GM18861 (cell line): Measurements from ENCODE around the gene RASAL2.
"Not testable (repeated sequence)": the region's sequence is repeated elsewhere in the genome, so short reads cannot be mapped to it uniquely, and the experiment has no call there.

ENCODE experiments used
- ATAC-seq: cut with Tn5 transposase; IDR thresholded peaks from one replicate; pipeline ENCODE4 v1.9.1; 2021; ENCODE audit not compliant: unreplicated experiment

The RASAL2 gene

GRCh38 chr1:178368208-178368607 lies 274.3 kb downstream of the RASAL2 start:
- no peak for ATAC-seq

GRCh38 chr1:178371235-178371634 lies 277.3 kb downstream of the RASAL2 start:
- no peak for ATAC-seq

DNA sequence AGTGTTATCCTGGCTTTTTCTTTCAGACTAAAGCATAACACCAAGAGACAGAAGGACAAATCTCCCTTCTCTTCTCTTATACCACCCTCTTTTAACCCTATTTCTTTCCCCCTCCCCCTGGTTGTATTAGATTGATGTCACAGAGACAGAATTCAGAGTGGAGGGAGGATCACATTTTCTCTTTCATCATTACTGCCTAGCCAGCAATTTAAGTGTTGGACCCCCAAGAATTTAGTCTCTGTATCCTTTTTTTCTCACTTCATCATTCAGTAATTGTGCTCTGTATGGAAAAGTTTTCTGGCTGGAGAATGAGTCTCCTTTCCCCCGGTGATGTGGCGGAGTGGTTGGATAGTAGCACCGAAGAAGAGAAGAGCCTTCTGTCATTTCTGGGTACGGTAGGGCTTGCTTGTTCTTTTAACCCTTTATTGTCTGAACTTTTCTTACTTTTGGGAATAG lies 278.1 kb downstream of the RASAL2 start:
- ATAC-seq, result no peak

DNA sequence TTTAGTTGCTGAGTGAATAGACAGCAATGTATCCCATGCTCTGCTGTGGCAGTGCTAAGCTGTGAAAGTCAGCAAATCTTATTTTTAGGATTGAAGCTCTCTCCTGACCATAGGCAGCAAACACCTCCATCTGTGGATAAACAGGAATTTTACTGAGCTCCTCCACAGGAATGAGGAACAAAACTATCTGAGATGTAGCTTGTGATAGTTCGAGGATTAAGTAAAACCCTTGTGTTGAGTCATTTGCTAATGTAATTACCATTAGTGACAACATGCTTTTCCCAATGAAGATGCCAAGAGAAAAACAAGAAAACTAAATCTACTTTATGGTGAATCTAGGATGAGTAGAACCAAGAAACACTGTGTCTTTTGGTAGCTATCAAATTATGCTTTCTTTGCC lies 280.1 kb downstream of the RASAL2 start:
- no peak for ATAC-seq

- ATAC-seq, result no peak
These were observed 282.1 kb downstream of the RASAL2 start for GRCh38 chr1:178376008-178376407.

- no peak for ATAC-seq
These were observed 285.9 kb downstream of the RASAL2 start for GRCh38 chr1:178379807-178380206.

- ATAC-seq, result no peak
These were observed 288.5 kb downstream of the RASAL2 start for GRCh38 chr1:178382372-178382771.

- no peak for ATAC-seq
These were observed 291.8 kb downstream of the RASAL2 start for GRCh38 chr1:178385662-178386061.

- ATAC-seq, result no peak
These were observed 294.7 kb downstream of the RASAL2 start for GRCh38 chr1:178388418-178389145.

- no peak for ATAC-seq
These were observed 295.5 kb downstream of the RASAL2 start for GRCh38 chr1:178389441-178389840.

DNA sequence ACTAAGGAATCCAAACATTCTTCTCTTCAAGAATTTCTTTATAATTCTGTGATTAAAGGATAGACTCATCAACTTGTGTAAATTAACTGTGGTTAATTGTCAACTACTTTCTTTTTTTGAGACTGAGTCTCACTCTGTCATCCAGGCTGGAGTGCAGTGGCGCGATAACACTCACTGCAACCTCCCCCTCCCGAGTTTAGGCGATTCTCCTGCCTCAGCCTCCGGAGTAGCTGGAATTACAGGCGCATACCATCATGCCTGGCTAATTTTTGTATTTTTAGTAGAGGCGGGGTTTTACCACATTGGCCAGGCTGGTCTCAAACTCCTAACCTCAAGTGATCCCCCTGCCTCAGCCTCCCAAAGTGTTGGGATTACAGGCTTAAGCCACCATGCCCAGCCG lies 296.4 kb downstream of the RASAL2 start:
- not testable (repeated sequence) for ATAC-seq

- ATAC-seq, result no peak
These were observed 299.5 kb downstream of the RASAL2 start for GRCh38 chr1:178393370-178393769.

GRCh38 chr1:178396789-178397188 lies 302.9 kb downstream of the RASAL2 start:
- no peak for ATAC-seq

DNA sequence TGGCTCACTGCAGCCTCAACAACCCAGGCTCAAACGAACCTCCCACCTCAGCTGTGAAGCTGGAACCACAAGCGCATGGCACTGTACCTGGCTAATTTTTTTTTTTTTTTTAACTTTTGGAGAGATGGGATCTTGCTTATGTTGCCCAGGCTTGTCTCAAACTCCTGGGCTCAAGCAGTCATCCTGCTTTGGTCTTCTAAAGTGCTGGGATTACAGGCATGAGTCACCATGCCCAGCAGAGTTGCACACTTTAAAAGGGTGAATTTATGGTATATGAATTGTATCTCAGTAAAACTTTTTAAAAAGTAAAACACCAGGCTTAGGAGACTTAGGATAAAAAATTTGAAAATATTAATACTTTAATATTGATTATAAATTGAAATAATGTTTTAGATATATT lies 303.8 kb downstream of the RASAL2 start:
- ATAC-seq, result no peak

DNA sequence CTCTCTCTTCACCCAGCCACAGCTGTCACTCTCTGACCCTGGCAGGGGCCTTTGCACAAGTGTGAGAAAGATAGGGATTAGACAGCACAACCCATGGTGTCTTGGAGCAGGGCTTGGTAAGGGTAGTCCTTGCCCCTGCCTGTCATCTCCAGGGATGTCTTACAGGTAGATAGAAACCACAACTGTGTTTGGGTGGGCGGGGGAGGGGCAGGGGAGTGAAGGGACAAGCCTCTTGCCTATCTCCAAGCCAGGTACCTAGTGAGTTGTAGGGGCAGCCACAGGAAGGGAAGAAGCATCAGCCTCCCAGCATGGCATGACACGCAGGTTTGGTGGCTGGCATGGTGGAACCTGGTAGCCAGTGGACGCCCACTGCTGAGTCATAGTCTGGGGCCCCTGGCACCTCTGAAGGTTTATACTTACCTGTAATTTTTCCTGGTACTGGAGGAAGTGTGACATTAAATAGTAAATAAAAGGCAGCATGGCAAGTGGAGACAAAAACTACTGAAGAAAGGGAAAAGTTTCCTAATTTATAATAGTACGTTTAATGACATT lies 305.3 kb downstream of the RASAL2 start:
- no peak for ATAC-seq

- no peak for ATAC-seq
These were observed 311.2 kb downstream of the RASAL2 start for GRCh38 chr1:178405137-178405536.

- ATAC-seq, result no peak
These were observed 313.3 kb downstream of the RASAL2 start for GRCh38 chr1:178407215-178407614.

DNA sequence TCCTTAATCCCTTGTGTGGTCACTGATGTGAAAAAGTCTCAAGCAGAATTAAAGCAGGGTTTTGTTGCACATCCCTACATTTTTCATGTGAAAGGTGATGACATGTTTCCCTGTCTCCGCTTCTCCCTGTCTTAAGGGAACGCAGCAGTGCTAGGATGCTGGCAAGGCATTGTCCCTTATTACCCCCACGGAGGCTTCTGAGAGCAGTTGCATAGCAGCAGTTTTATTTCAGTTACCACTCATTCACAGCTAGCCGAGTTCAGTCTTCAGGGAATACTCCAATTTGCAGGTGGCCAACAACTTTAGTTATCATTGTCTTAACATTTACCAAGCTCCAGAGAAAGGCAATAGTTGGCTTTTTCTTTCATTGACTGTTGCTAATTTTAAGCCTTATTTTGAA lies 313.8 kb downstream of the RASAL2 start:
- ATAC-seq, result no peak

DNA sequence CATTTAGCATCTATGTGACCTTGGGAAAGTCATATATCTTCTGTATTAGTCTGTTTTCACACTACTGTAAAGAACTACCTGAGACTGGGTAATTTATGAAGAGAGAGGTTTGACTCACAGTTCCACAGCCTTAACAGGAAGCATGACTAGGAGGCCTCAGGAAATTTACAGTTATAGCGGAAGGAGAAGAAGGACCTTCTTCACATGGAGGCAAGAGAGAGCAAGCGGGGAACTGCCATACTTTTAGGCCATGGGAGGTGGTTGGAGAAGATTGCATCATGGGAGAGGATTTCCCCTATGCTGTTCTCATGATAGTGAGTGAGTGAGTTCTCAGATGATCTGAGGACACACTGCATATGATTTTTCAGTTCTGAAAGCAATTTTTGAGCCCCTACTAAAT lies 315.0 kb downstream of the RASAL2 start:
- no peak for ATAC-seq

- no peak for ATAC-seq
These were observed 315.6 kb downstream of the RASAL2 start for GRCh38 chr1:178409541-178409940.

DNA sequence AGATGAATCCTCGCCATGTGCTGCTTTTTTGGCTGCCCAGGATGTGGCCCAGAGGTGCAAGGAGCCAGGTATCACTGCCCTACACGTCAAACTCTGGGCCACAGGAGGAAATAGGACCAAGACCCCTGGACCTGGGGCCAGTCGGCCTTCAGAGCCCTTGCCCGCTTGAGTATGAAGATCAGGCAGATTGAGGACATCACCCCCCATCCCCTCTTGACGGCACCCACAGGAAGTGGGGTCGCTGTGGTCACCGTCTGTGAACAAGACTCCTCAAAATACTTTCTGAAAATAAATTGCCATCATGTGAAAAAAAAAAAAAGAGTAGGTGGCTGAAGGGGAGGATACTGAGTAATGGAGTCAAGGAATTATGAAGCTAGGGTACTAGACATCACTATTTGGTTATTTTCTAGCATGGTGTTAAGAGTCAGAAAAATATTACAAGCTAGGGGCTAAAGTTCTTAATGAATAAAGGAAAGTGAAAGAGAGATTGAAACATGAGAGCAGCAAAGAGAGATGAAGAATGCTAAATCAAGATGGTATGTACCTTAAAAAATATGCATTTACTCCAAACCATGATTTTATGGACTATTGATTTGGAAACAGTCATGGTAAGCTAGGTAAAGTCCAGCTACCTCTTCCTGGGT lies 318.0 kb downstream of the RASAL2 start:
- ATAC-seq, result peak; percentile 54

- peak; percentile 86 for ATAC-seq
These were observed 318.5 kb downstream of the RASAL2 start for GRCh38 chr1:178412400-178412770.
